Prostate gland (tissue), 2 donors: Measurements from ENCODE around the gene TELO2.

ENCODE experiments used
- POLR2A ChIP-seq: fragments of 450-650 bp; IDR thresholded peaks from one replicate; pipeline ENCODE4 v1.6.1; 2016; ENCODE audit warnings: antibody characterized with exemption, mild to moderate bottlenecking
- POLR2AphosphoS5 ChIP-seq: sonication (generic); formaldehyde crosslinking; IDR thresholded peaks from one replicate; pipeline ENCODE4 v1.6.1; 2017; ENCODE audit warnings: antibody characterized with exemption
- TF ChIP-seq, protein P1 (sequence below), 4 experiments: fragments of 200-600 bp in 2 of 4; fragments of 450-650 bp in 2 of 4; sonication (generic) in 2 of 4; IDR thresholded peaks; 1 replicate in 3 of 4; 2 replicates in 1 of 4; pipeline ENCODE4 v1.5.1; 2016 to 2019; ENCODE audit warnings: antibody characterized with exemption in 4 of 4, mild to moderate bottlenecking in 2 of 4, moderate library complexity in 2 of 4

DNA sequence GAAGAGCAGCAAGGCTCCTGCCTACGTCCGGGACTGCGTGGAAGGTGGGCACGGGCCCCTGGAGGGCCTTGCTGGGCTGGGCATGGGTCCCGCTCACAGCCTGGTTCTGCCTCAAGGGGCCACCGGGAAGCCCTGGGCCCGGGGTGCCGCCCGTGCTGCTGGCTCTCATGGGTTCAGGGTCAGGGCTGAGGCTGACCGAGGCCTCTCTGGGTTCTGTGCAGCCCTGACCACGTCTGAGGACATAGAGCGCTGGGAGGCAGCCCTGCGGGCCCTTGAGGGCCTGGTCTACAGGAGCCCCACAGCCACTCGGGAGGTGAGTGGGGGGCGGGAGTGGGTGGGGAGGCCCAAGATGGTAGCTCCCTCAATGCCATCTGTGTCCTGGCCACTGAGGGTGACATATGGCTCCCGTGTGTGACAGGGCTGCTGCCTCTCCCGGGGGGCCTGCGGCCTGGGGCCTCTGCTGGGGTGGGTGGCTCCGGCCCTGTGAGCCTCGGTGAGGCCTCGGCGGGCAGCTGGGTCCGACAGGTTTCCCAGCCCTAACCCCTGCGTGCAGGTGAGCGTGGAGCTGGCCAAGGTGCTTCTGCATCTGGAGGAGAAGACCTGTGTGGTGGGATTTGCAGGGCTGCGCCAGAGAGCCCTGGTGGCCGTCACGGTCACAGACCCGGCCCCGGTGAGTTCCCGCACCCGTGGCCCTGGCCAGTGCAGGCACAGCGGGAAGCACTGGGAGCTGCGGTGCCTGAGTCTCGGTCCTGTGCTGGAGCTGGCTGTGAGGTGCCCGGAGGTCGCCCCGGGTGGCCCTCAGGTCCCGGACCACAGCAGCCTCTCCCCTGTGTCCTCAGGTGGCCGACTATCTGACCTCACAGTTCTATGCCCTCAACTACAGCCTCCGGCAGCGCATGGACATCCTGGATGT is 9.2 kb downstream of the TELO2 start:
- TF ChIP-seq, protein P1, sequence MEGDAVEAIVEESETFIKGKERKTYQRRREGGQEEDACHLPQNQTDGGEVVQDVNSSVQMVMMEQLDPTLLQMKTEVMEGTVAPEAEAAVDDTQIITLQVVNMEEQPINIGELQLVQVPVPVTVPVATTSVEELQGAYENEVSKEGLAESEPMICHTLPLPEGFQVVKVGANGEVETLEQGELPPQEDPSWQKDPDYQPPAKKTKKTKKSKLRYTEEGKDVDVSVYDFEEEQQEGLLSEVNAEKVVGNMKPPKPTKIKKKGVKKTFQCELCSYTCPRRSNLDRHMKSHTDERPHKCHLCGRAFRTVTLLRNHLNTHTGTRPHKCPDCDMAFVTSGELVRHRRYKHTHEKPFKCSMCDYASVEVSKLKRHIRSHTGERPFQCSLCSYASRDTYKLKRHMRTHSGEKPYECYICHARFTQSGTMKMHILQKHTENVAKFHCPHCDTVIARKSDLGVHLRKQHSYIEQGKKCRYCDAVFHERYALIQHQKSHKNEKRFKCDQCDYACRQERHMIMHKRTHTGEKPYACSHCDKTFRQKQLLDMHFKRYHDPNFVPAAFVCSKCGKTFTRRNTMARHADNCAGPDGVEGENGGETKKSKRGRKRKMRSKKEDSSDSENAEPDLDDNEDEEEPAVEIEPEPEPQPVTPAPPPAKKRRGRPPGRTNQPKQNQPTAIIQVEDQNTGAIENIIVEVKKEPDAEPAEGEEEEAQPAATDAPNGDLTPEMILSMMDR (IDR thresholded peaks at IDR 0.05), result no peak
- TF ChIP-seq POLR2A (no peak), POLR2AphosphoS5 (no peak)
